CD14-positive monocyte (primary cell): ENCODE results near the gene FBF1. TPM values are rescaled to one million over a fixed set of nuclear protein-coding genes. Genes with fewer than 3 reads are reported as not detected.

Experiments used
- DNase-seq, 3 donors: peaks; one replicate each; pipeline ENCODE4 v3.0.0-alpha.2; 2011 to 2022
- H2AFZ ChIP-seq: 2 replicates; pipeline ENCODE4 v1.6.0; 2012; ENCODE audit warnings: mild to moderate bottlenecking, low read depth, low read length, inconsistent platforms; ENCODE audit not compliant: insufficient read depth, poor library complexity, severe bottlenecking
- H3K27ac ChIP-seq, 2 donors: 1 replicate in 1 of 2; 2 replicates in 1 of 2; pipeline ENCODE4 v1.5.1; 2012 to 2013; ENCODE audit warnings: low read length in 2 of 2, control low read depth in 1 of 2, inconsistent platforms in 1 of 2, low read depth in 1 of 2, mild to moderate bottlenecking in 1 of 2
- H3K27me3 ChIP-seq, 2 donors: one replicate each; pipeline versions ENCODE4 v1.6.0 to v1.6.1; 2011 to 2013; ENCODE audit warnings: low read length in 2 of 2; ENCODE audit not compliant: control insufficient read depth in 2 of 2, insufficient read depth in 2 of 2
- H3K36me3 ChIP-seq, 2 donors: replicated peaks in 1 of 2; 1 replicate in 1 of 2; 2 replicates in 1 of 2; pipeline versions ENCODE4 v1.5.1 to v1.6.1; 2012 to 2013; ENCODE audit warnings: low read length in 2 of 2, control low read depth in 1 of 2, inconsistent platforms in 1 of 2, mild to moderate bottlenecking in 1 of 2; ENCODE audit not compliant: insufficient read depth in 2 of 2, control insufficient read depth in 1 of 2
- H3K4me1 ChIP-seq, 2 donors: 1 replicate in 1 of 2; 2 replicates in 1 of 2; pipeline versions ENCODE4 v1.5.1 to v1.6.1; 2012 to 2013; ENCODE audit warnings: low read length in 2 of 2, control low read depth in 1 of 2, inconsistent platforms in 1 of 2, mild to moderate bottlenecking in 1 of 2, moderate library complexity in 1 of 2; ENCODE audit not compliant: insufficient read depth in 2 of 2, control insufficient read depth in 1 of 2
- H3K4me2 ChIP-seq: replicated peaks from 2 replicates; pipeline ENCODE3; 2012; ENCODE audit warnings: low read length, moderate library complexity, mild to moderate bottlenecking; ENCODE audit not compliant: poor library complexity, severe bottlenecking; ENCODE audit errors: extremely low read depth
- H3K4me3 ChIP-seq, 3 experiments: fragments of 200-600 bp in 1 of 3; sonication (generic) in 1 of 3; replicated peaks in 1 of 3; 1 replicate in 2 of 3; 2 replicates in 1 of 3; pipeline ENCODE4 v1.5.1; 2011 to 2013; ENCODE audit warnings: low read length in 3 of 3, mild to moderate bottlenecking in 3 of 3, control low read depth in 2 of 3, low read depth in 2 of 3, inconsistent platforms in 1 of 3, moderate library complexity in 1 of 3
- H3K79me2 ChIP-seq: 2 replicates; pipeline ENCODE4 v1.6.0; 2012; ENCODE audit warnings: mild to moderate bottlenecking, control low read depth, inconsistent platforms, low read length, moderate library complexity; ENCODE audit not compliant: insufficient read depth
- H3K9ac ChIP-seq: 2 replicates; pipeline ENCODE4 v1.6.0; 2017; ENCODE audit warnings: low read length, mild to moderate bottlenecking; ENCODE audit not compliant: insufficient read depth, poor library complexity, severe bottlenecking
- H3K9me3 ChIP-seq, 2 donors: replicated peaks in 1 of 2; 1 replicate in 1 of 2; 2 replicates in 1 of 2; pipeline versions ENCODE4 v1.5.1 to v1.6.1; 2012 to 2013; ENCODE audit warnings: low read length in 2 of 2, control low read depth in 1 of 2; ENCODE audit not compliant: control insufficient read depth in 1 of 2, insufficient read depth in 1 of 2
- H4K20me1 ChIP-seq: 2 replicates; pipeline ENCODE4 v1.6.0; 2012; ENCODE audit warnings: mild to moderate bottlenecking, low read length, control low read depth, moderate library complexity; ENCODE audit not compliant: insufficient read depth
- H3K27ac Mint-ChIP-seq, 7 donors: one replicate each; pipeline ENCODE4 v1.8.0; 2020; ENCODE audit warnings: mild to moderate bottlenecking in 7 of 7, mixed read lengths in 7 of 7, moderate library complexity in 6 of 7, inconsistent platforms in 2 of 7
- H3K27me3 Mint-ChIP-seq, 3 donors: one replicate each; pipeline ENCODE4 v1.8.0; 2021 to 2022; ENCODE audit warnings: low read depth in 3 of 3, mild to moderate bottlenecking in 3 of 3, mixed read lengths in 3 of 3, moderate library complexity in 3 of 3, inconsistent platforms in 1 of 3
- H3K36me3 Mint-ChIP-seq, 2 donors: one replicate each; pipeline ENCODE4 v1.8.0; 2020; ENCODE audit warnings: mixed read lengths in 2 of 2, inconsistent platforms in 1 of 2, mild to moderate bottlenecking in 1 of 2
- H3K4me1 Mint-ChIP-seq: one replicate; pipeline ENCODE4 v1.8.0; 2020; ENCODE audit warnings: mild to moderate bottlenecking, mixed read lengths
- H3K4me3 Mint-ChIP-seq, 2 donors: one replicate each; pipeline ENCODE4 v1.8.0; 2020; ENCODE audit warnings: mild to moderate bottlenecking in 2 of 2, mixed read lengths in 2 of 2, moderate library complexity in 1 of 2
- H3K9me3 Mint-ChIP-seq, 7 donors: one replicate each; pipeline ENCODE4 v1.8.0; 2020 to 2022; ENCODE audit warnings: mixed read lengths in 7 of 7, mild to moderate bottlenecking in 6 of 7, moderate library complexity in 6 of 7, inconsistent platforms in 2 of 7
- WGBS: methylation state at CpG from one replicate; pipeline ENCODE4 v1.1.5; 2013; ENCODE audit warnings: missing lambda C conversion rate; ENCODE audit not compliant: insufficient coverage; 5-methylcytosine and 5-hydroxymethylcytosine counted together
- intact Hi-C, 2 donors: fragments of 100-400 bp; cut with micrococcal nuclease; formaldehyde crosslinking; loops; one replicate each; pipeline versions ENCODE4 v1.15.0 to v1.15.1; 2023
- polyA plus RNA-seq, 3 donors: library from polyadenylated mRNA; depleted of rRNA in 1 of 3; unstranded in 2 of 3; stranded (reverse) in 1 of 3; fragments of 300-500 nt in 2 of 3; fragments of >200 nt in 1 of 3; fragmentation: Illumina TruSeq in 2 of 3; gene quantifications; 1 replicate in 2 of 3; 2 replicates in 1 of 3; pipeline ENCODE4 v1.2.3, GENCODE V29; 2012 to 2021
- TF ChIP-seq, protein P1 (sequence below): fragments of 200-600 bp; IDR thresholded peaks from one replicate; pipeline ENCODE4 v1.8.0; 2022; ENCODE audit warnings: antibody characterized with exemption, mild to moderate bottlenecking

The FBF1 gene
- polyA plus RNA-seq, 3 donors = 0.32 to 4.4 (median 0.62) TPM

DNA sequence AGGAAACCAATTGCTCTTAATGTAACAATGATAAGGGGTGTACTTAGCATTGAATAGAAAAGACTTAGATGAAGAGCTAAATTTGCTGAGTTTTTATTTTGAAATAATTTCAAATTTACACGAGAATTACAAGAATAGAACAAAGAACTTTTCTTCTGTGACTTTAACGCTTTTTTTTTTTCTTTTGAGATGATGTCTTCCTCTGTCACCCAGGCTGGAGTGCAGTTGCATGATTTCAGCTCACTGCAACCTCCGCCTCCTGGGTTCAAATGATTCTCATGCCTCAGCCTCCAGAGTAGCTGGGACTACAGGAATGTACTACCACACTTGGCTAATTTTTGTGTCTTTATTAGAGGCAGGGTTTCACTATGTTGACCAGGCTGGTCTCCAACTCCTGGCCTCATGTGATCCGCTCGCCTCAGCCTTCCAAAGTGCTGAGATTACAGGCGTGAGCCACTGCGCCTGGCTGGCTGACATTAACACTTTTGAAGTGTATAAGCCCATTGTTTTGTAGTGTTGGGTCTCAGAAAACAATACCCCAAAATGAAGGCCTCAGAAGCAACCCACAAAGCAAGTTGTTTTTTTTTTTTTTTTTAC, 40.3 kb upstream of the FBF1 start:
- Mint-ChIP-seq H3K27ac (peak overlapping the region in 3 of 7 donors; percentile 15 to 57 (median 45)), H3K27me3 (no peaks in the 10 kb centered on the region), H3K36me3 (peaks cover 14 to 24% of the 10 kb centered on the region in 2 donors), H3K4me1 (peaks cover 47% of the 10 kb centered on the region), H3K4me3 (no peak overlapping the region), H3K9me3 (no peaks in the 10 kb centered on the region)
- H3K79me2 ChIP-seq = peaks cover 48% of the 10 kb centered on the region
- H3K27me3 ChIP-seq = no peaks in the 10 kb centered on the region
- TF ChIP-seq, protein P1, sequence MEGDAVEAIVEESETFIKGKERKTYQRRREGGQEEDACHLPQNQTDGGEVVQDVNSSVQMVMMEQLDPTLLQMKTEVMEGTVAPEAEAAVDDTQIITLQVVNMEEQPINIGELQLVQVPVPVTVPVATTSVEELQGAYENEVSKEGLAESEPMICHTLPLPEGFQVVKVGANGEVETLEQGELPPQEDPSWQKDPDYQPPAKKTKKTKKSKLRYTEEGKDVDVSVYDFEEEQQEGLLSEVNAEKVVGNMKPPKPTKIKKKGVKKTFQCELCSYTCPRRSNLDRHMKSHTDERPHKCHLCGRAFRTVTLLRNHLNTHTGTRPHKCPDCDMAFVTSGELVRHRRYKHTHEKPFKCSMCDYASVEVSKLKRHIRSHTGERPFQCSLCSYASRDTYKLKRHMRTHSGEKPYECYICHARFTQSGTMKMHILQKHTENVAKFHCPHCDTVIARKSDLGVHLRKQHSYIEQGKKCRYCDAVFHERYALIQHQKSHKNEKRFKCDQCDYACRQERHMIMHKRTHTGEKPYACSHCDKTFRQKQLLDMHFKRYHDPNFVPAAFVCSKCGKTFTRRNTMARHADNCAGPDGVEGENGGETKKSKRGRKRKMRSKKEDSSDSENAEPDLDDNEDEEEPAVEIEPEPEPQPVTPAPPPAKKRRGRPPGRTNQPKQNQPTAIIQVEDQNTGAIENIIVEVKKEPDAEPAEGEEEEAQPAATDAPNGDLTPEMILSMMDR = no peak
- no peaks in the 10 kb centered on the region for H4K20me1 ChIP-seq
- DNase-seq = no peak
- H3K4me3 ChIP-seq = no peak overlapping the region
- H3K27ac ChIP-seq = no peak overlapping the region
- no peak overlapping the region for H3K9ac ChIP-seq
- 89% methylated on average over 1 of the region's 7 CpGs for WGBS
- H3K9me3 ChIP-seq = no peaks in the 10 kb centered on the region
- H3K4me2 ChIP-seq = no peak overlapping the region
- peaks cover 47 to 51% of the 10 kb centered on the region in 2 donors for H3K4me1 ChIP-seq
- peaks cover 4 to 15% of the 10 kb centered on the region in 2 donors for H3K36me3 ChIP-seq
- no peak overlapping the region for H2AFZ ChIP-seq
- intact Hi-C loops = no loop called here

DNA sequence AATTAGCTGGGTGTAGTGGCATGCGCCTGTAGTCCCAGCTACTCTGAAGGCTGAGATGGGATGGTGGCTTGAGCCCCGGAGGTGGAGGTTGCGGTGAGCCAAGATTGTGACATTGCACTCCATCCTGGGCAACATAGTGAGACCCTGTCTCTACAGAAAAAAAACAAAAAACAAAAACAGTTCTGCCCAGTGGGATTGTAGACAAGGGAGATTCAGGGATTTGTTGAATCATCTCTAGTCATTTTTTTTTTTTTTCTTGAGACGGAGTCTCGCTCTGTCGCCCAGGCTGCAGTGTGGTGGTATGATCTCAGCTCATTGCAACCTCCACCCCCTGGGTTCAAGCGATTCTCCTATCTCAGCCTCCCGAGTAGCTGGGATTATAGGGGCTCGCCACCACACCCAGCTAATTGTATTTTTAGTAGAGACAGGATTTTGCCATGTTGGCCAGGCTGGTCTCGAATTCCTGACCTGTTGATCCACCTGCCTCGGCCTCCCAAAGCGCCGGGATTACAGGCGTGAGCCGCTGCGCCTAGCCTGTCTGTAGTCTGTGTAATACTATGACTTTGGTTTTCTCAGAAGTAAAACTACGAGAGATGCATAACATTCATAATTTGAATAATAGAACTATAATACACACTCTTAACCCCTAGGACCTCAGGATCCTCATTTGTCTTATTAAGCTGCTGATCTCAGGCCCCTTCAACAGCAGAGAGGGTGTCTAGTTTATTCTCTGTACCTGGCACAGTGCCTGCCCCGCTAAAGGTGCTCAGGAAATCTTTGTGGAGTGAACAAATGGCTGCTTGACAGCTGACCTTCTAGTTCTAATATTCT, 39.6 kb upstream of the FBF1 start:
- intact Hi-C loops = no loop called here
- peak overlapping the region; percentile 89 for H2AFZ ChIP-seq
- Mint-ChIP-seq H3K9me3 (no peaks in the 10 kb centered on the region), H3K36me3 (peaks cover 16 to 25% of the 10 kb centered on the region in 2 donors), H3K4me3 (peak overlapping the region; percentile 93 to 99), H3K27ac (peak overlapping the region; percentile 98 to 100 (median 99)), H3K4me1 (peaks cover 53% of the 10 kb centered on the region), H3K27me3 (no peaks in the 10 kb centered on the region)
- H3K9ac ChIP-seq = peak overlapping the region; percentile 97
- peaks cover 56% of the 10 kb centered on the region for H3K79me2 ChIP-seq
- peaks cover 6 to 15% of the 10 kb centered on the region in 2 donors for H3K36me3 ChIP-seq
- peaks cover 51 to 58% of the 10 kb centered on the region in 2 donors for H3K4me1 ChIP-seq
- H4K20me1 ChIP-seq = no peaks in the 10 kb centered on the region
- peak overlapping the region; percentile 94 to 100 for H3K27ac ChIP-seq
- peak in 2 of 3 donors; percentile 10 to 31 for DNase-seq
- peak overlapping the region; percentile 64 to 100 (median 96) for H3K4me3 ChIP-seq
- TF ChIP-seq, protein P1 = no peak
- no peaks in the 10 kb centered on the region for H3K9me3 ChIP-seq
- no CpG with 5 or more reads among the region's 18 CpGs for WGBS
- H3K4me2 ChIP-seq = peak overlapping the region; percentile 81
- H3K27me3 ChIP-seq = no peaks in the 10 kb centered on the region
